GM19043 (cell line): Measurements from ENCODE around the gene BICRA.
"Not testable (repeated sequence)": the region's sequence is repeated elsewhere in the genome, so short reads cannot be mapped to it uniquely, and the experiment has no call there.

Experiments
- ATAC-seq: cut with Tn5 transposase; IDR thresholded peaks from one replicate; pipeline ENCODE4 v1.9.1; 2021; ENCODE audit warnings: low read depth; ENCODE audit not compliant: unreplicated experiment

Gene BICRA

GRCh38 chr19:47626238-47626637 is 17.3 kb downstream of the BICRA start:
- ATAC-seq: no peak

- ATAC-seq: no peak
Measured at GRCh38 chr19:47628078-47628771, 19.3 kb downstream of the BICRA start.

- ATAC-seq: no peak
Measured at GRCh38 chr19:47630594-47630993, 21.7 kb downstream of the BICRA start.

- no peak for ATAC-seq
Measured at GRCh38 chr19:47631681-47632446, 22.9 kb downstream of the BICRA start.

- no peak for ATAC-seq
Measured at GRCh38 chr19:47633517-47633916, 24.6 kb downstream of the BICRA start.

- no peak for ATAC-seq
Measured at GRCh38 chr19:47633996-47634395, 25.1 kb downstream of the BICRA start.

GRCh38 chr19:47635152-47635754 is 26.3 kb downstream of the BICRA start:
- ATAC-seq: not testable (repeated sequence)

GRCh38 chr19:47637550-47637949 is 28.6 kb downstream of the BICRA start:
- no peak for ATAC-seq

GRCh38 chr19:47641891-47642485 is 33.1 kb downstream of the BICRA start:
- no peak for ATAC-seq

- ATAC-seq: no peak
Measured at GRCh38 chr19:47643281-47643680, 34.3 kb downstream of the BICRA start.

GRCh38 chr19:47644199-47644598 is 35.3 kb downstream of the BICRA start:
- ATAC-seq: no peak

GRCh38 chr19:47644743-47645482 is 36.0 kb downstream of the BICRA start:
- ATAC-seq: no peak

- ATAC-seq: no peak
Measured at GRCh38 chr19:47646924-47647323, 38.0 kb downstream of the BICRA start.

- no peak for ATAC-seq
Measured at GRCh38 chr19:47649588-47649987, 40.7 kb downstream of the BICRA start.

- no peak for ATAC-seq
Measured at GRCh38 chr19:47650700-47651099, 41.8 kb downstream of the BICRA start.

- ATAC-seq: no peak
Measured at GRCh38 chr19:47651132-47651531, 42.2 kb downstream of the BICRA start.

- no peak for ATAC-seq
Measured at GRCh38 chr19:47651691-47652090, 42.8 kb downstream of the BICRA start.

- ATAC-seq: no peak
Measured at GRCh38 chr19:47652285-47652684, 43.4 kb downstream of the BICRA start.

- no peak for ATAC-seq
Measured at GRCh38 chr19:47653856-47654255, 44.9 kb downstream of the BICRA start.

- ATAC-seq: no peak
Measured at GRCh38 chr19:47657719-47658118, 48.8 kb downstream of the BICRA start.
